Left renal pelvis (tissue), 4 donors: Measurements from ENCODE around the gene TSFM. TPM values are rescaled to one million over a fixed set of nuclear protein-coding genes. Genes with fewer than 3 reads are reported as not detected.
A peak's percentile ranks its signal among the peaks of the same experiment; 100 is the strongest.

Source experiments
- DNase-seq, 4 donors: peaks; one replicate each; pipeline ENCODE4 v3.0.0-alpha.2; 2013; ENCODE audit warnings: low read depth in 4 of 4, low spot score in 3 of 4
- polyA plus RNA-seq, 4 donors: library from polyadenylated mRNA; unstranded; fragments of 120-200 nt; gene quantifications; one replicate each; pipeline ENCODE4 v1.2.1, GENCODE V29; 2013; ENCODE audit not compliant: insufficient read length in 4 of 4

TSFM gene
- 10 to 100 TPM; 23.4 to 47.4 (median 46.9) TPM for polyA plus RNA-seq

DNA sequence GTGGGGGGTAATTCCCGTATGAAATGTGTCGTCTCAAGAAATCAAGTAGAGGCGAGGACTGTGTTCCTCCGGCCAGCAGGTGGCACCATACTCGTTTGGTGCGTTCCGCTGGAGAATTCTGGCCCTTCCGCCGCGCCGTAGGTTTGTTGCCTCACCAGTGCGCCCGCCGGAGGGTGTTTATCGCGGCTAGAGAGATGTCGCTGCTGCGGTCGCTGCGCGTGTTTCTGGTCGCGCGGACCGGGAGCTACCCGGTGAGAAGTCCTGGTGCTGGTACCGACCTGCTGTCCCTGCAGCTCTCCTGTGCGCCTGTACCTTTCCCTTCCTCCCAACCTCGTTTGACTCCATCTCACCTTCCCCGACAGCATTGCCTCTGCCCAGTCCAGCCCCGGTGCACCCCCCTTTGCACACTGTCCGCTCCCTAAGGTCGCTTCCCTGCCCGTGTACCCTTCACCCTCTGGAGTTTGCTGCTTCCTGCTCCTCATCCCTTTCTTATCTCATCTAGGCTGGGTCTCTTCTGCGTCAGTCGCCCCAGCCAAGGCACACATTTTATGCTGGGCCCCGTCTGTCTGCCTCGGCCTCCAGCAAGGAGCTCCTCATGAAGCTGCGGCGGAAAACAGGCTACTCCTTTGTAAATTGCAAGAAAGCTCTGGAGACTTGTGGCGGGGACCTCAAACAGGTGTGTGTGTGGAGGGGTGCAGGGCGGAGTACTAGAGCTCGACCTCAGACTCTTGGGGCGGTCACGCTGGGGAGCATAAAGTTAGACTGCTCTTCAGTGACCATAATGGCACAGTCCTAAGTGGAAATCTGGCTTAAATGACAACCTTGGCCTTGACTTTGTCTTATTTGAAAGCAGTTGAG lies at the start of gene TSFM:
TSS of gene TSFM (plus strand) at position 180 of the 858 bp plus-strand sequence. CDS start at position 195, 15 bp downstream.
- DNase-seq, result peak; percentile 82 to 94 (median 91)

DNA sequence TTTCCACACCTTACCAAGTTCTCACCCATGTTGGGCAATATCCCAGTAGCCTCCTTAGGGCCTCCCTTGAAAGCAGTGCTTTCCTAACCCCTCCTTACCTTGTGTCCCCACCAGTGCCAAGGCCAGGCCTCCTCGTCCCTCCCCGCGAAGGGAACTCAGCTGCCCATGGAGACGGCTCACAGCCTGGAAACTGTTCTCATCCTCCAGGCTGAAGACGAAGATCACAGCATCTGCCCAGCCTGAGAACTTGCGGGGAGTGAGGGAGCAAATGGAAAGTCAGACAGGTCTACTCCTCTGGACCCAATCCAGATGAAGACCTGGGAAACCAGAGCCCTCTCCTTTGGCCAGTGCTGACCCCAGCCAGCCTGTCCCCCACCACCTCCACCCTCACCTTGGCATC lies 48.7 kb upstream of the TSFM start:
- DNase-seq, result no peak

DNA sequence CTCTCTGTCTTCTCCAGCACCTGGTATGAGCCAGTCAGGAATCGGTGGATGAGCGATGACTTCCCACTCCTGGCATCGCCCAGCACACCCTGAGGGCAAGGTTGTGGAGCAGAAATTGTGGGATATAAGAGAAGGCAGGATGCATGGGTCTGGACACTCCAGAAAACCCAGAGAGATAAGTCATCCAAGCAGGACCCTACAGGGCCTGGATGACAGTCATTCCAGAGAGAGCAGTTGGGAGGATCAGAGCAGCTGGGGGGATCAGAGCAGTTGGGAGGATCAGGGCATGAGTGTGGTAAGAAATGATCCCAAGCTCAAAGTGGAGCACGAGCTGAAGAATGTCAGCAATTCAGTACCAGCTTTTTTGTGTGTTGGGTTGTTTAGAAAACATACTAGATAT lies 48.0 kb upstream of the TSFM start:
- no peak for DNase-seq

DNA sequence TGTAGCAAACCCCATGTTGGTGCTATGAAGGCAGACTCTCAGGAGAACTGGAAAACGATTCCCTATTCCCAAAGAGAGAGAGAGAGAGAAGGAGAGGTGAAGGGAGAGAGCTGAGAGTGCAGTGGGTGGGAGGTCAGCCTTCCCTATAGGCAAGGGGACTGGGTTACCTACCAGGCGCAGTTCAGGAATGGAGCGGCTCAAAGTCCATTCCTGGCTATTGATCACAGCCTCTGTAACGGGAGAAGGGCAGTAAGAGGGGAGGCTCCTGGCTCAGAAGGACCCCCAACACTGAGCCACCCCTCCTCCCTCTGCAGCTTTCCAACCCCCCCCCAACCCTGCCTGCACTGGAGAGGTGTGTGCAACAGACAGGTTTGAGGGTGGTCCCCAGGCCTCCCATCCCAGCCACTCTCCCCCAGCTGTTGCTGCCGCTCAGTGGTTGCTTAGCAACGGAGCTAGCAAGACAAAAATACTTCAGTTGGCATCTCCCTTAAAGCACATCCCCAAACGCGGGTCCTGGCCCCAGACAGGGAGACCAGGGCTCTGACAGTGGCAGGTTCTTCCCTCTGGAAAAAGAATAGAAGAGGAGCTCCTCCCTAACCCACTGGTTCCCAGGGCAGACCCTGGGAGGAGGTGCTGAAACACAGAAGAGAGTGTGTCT lies 47.3 kb upstream of the TSFM start:
- no peak for DNase-seq

DNA sequence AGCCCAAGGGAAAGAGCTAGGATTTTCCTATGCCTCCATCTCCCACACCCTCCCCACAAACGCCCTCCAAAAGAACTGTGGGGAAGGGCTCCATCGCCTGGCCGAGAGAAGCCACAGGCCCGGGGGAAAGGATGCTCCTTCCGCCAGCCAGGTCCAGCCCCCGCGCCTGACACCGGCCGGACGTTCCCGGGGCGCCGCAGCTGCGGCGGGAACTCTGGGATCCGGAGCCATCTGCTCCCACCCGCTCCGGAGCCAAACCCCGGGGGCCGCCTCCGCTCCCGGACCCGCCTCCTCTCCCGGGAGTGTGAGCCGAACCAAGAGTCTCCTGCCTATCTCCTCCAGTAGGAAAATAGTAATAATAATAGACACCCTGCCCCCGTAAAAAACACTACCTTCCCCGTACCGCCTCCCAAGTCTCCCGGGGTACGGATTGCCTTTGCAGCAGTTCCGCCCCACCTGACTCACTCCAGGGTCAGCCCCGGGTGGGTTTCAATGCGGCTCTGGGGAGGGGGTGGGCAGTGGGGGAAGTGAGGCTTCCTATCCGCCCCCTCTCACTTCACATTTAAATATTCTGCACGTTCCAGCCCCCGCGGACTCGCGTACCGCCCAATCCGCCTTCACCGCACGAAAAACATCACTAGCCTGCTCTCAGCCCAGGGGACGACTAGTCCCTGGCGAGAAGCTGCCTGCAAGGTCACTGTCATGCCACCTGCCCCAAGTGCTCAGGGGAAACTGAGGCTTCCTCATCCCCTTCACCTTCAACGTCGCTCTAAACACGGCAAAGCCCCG lies 46.4 kb upstream of the TSFM start:
- no peak for DNase-seq

DNA sequence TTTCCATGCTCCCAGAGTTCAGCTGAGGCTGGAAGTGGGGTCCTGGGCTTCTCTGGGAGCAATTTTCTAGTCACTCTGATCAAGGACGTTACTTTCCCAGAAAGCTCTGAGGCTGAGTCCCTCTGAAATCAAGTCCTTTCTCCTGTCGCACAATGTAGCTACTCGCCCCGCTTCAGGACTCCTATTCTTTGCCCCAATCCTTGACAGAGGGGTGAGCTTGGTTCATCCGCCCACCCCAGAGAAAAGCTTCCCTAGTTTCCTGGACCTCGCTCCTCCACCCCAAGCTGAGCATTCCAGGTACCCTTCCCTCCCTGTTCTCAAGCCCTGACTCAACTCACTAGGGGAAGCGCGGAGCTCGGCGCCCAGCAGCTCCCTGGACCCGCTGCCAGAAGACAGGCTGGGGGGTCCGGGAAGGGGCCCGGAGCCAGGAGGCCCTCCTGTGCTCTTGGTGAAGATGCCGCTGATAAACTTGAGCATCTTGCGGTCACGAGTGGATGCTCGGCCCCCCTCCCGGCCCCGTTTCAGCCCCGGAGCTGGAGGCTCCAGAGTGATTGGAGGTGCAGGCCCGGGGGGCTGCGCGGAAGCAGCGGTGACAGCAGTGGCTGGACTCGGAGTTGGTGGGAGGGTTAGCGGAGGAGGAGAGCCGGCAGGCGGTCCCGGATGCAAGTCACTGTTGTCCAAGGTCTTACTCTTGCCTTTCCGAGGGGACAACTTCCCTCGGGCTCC lies 45.7 kb upstream of the TSFM start:
- DNase-seq, result no peak

DNA sequence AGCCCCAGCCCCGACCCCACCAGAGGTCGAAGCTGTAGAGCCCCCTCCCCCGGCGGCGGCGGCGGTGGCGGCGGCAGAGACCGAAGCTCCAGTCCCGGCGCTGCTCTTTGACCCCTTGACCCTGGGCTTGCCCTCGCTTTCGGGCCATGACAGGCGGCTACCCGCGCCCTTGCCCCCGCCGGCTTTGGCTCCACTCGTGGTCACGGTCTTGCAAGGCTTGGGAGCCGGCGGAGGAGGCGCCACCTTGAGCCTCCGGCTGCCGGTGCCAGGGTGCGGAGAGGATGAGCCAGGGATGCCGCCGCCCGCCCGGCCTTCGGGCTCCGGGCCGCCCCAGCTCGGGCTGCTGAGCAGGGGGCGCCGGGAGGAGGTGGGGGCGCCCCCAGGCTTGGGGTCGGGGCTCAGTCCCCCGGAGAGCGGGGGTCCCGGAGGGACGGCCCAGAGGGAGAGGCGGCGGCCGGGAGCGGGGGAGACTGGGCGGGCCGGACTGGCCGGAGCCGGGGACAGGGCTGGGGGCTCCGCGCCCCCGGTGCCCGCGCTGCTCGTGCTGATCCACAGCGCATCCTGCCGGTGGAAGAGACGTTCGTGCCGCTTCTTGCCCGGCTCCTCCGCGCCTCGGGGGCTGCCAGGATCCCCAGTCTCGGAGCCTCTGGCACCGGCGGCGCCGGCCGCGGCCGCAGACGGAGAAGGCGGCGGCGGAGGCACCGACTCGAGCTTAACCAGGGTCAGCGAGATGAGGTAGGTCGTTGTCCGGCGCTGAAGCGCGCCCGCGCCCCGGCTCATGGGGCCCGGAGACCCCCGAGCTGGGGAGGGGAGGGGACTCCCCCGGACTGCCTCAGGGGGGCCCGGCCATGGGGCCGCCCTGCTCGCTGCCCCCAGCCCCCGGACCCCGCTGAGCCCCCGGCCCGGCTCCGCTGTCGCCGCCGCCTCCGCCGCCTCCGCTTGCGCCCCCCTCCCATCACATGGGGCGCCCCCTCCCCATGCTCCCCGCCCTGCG lies 44.8 kb upstream of the TSFM start:
- DNase-seq, result no peak

DNA sequence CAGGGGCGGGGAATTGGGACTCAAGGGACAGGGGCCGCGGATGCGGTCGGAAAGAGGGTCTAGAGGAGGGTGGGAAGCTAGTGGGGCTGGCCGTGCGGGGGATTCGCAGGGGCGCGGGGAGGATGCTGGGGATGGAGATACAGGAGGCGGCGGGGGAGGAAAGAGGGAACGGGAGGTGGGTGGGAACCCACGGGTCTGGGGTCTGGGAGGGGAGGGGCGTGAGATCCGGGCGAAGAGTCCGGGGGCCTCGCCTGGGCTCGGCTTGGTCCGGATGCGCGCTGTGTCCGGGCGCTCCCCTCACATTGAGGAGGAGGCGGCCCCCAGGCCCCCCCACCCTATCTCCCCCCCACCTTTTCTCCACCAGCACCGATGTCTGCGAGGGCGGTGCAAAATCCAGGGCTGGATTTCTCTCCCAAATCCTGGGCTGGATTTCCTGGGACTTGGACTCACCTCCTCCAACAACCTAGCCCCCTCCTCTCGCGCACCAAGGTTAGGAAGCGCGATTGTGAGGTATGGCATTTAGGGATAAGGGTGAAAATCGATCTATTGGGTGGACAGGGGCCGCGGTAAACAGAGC lies 43.8 kb upstream of the TSFM start, which contains the start of gene AGAP2:
TSS of gene AGAP2 (minus strand) at position 82 of the 577 bp plus-strand sequence. CDS start 496 bp downstream, outside the sequence.
- no peak for DNase-seq

DNA sequence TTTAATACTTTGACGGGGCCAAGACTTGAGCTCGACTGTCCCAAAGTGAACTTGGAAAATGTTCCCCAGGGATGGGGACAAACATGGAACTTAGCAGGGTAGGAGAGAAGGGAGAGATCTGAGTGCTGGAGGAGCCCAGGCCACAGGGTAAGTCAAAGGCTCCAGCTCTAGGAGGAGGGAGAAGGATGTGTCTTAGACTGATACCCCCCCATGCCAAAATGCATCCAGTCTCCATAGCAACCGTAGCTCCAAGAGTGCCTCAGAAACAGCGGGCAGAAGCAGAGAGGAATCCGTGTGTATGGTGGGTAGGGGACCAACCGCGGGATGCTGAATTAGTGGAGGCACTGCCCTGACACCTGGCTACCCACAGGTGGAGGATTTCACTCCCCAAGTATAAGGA lies 43.2 kb upstream of the TSFM start:
- DNase-seq, result no peak

DNA sequence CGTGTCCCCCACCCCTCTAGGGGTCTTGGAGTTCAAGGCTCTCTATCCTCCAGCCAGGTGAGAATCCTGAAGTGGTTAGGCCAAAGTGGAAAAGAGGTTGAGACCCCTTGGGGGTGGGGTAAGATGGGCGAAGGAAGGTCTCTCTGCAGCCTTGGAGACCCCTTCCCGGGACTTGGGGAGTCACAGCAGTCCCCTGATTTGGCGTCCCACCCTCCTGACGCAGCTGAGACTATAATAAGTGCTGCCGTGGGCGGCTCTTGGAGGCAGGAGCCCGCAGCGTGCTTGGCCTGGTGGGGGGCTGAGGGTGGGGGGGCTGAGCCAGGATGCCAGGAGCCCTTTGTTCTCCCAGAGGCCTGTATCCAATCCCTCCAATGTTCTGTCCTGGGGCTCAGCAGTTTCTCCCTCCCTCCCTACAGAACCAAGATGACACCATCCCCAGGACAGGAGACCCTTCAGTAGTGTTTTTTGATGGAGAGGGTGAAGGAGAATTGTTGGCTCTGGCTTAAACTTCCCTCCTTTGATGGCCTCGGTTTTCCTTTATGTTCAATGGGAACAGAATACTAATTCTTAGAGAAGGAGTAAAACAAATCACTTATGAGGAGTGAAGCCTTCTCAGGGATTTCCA lies 42.6 kb upstream of the TSFM start:
- DNase-seq, result no peak

DNA sequence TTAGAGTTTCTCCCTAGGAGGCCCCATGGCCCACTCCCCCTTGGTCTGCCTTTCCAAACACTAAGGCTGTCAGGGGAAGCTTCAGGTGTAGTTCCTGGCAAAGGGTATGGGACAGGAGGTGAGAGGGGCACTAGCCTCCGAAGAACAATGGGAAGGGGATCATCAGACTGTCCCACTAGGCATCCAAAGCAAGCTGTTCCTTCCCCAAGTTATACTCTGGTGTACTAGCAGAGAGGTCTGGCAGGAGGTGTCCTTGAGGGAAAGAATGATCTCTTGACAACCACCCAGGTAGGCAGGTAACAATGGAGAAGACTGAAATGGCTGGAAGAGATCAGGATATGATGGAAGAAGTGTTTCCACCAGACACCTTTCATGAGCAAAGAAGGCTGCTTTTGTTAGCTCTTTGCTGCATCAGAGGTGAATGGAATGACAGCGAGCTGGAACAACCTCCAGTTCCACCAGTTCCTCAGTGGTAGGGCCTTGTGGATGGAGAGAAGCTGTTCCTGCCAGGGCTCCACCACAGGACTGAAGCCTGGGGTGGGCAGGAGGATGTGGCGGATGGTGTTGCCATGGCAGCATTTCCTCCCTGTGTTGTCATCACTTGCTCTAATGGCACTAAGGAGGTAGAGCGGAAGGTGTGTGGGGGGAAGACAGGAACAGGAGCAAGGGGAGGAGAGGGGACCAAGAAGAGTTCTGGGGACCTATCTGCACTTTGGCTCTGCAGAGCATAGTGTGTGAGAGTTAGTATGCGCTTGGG lies 41.8 kb upstream of the TSFM start:
- DNase-seq, result no peak

DNA sequence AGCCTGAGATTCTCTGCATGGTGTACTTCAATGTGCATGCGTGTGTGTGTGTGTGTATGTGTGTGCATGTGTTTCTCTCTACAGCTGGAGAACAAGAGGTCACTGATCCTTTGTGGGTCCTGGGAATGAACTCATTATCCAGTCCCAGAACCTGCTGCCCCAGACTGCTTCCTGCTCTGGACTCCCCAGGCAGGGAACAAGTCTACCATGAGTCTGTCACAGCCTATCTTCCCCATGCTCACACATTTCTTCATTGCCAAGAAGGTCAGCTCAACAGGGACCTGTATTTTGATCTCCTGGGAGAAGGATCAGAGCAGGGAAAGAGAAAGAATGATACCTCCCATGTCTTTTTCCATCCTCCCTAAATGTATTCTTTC lies 41.2 kb upstream of the TSFM start:
- no peak for DNase-seq

DNA sequence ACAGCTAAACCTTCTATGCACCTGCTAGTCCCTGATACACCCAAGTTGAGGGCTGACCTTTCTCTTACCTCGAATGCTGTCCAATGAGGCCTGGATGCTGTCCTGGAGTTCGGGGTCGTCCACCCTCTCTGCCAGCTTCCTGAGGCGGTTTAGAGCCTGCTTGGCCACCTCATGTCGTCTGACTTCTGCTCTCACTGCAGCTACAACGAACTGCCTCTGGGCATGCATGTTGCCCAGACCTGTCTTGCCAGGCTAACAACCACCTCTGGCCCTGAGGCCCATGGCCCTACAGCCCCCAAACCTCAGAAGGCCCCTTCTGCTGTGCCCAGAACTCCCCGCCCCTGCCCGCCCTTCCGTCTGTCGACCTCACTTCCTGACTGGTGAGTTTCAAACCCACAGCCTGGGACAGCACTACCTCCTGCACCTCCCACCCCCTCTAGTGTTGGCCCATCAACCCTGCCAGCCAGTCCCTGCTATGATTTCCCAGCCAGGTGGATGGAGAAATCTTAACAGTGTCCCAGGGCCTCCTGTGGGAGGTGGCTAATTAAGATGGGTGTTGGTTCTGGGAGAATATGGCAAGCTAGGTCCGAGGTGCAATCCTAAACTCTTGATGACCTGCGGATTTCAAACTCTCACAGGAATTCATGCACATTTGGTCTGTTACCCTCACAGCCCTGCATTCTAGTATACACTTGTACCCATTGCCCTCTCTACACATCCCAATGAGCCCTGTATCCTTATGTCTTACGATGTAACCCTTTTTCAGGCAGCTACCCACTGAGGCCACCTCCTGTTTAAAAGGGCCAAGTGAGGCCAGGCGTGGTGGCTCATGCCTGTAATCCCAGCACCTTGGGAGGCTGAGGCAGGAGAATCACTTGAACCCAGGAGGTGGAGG lies 40.5 kb upstream of the TSFM start:
- DNase-seq, result no peak

DNA sequence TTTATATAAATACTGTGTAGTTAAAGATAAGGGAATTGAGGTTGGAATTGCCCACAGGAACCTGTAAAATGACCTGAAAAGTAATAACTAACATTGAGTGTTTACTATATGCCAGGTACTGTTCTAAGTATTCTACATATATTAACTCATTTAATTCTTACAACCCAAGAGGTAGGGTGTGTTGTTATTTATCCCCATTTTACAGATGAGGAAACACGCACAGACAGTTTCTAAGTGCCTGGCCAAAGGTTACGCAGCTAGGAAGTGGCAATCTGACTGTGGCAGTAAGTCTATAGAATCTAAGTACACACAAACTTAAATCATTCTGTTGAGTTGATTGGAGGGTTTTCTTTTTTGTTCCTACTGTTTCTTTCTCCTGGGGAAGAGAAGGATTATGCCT lies 38.8 kb upstream of the TSFM start:
- no peak for DNase-seq

DNA sequence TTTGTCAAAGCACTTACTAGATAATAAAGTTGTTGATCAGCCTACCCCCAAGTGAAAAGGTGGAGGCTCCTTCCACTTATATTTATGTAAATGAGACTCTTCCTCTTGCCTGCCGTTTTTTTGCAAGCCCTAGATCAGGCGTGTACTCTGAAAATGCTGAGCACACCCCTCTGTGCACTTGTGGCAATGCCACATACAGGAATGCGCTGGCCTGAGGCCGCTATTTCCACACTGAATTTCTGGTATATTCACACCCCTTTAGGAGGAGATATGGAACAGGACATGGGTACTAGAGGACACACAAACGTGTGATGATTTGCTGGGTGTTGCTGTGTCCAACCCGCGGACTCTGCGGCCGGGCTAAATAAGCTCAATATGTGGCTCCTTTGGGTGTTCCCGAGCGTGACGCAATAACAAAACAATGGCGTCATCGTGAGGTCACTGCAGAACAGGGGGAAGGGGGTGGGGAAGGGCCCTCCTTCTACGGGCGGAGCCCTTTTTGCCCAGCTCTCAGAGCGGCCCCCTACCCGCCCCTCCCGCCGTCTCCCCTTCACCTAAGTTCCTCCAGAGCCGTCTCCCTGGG lies 38.3 kb upstream of the TSFM start:
- DNase-seq, result peak in 2 of 4 donors; percentile 70

DNA sequence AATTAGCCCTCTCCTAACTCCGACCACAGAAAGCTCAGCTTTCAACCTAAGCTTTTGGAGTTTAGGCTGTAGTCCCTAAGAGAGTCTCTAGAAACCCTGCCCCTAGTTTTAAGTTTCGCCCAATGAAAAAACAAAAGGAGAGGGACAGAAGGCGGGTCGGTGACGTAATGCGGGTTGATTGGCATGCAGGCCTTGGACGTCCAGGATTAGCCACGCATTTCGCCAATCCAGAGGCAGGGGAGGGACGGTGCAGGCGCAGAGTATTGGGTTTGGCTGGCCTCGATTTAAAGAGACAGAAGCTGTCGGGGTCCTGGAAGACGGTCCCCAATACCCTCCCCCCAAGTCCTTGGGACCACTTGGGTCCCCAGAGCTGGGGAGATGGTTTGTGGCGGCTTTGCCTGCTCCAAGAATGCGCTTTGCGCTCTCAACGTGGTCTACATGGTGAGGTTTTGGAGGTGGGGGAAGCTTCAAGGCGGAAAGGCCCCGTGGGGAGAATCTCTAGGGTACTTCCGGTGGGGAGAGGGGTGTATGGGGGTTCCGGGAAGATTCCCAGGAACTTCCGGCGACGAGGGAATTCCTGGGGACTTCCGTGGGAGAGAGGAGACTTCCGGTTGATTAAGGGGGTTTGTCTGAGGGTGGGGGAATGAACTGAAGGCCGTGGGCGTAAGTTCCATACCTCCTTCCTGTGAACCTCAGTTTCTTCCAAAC lies 37.7 kb upstream of the TSFM start, which contains the start of gene TSPAN31:
TSS of gene TSPAN31 (plus strand) at position 263 of the 708 bp plus-strand sequence. CDS start at position 379, 116 bp downstream.
- DNase-seq, result peak; percentile 96 to 98 (median 97)
